Osteoblast (primary cell): ENCODE data around the gene RSRC1. TPM values are rescaled to one million over a fixed set of nuclear protein-coding genes. Genes with fewer than 3 reads are reported as not detected.
A peak's percentile ranks its signal among the peaks of the same experiment; 100 is the strongest.
"Not testable (repeated sequence)": the region's sequence is repeated elsewhere in the genome, so short reads cannot be mapped to it uniquely, and the experiment has no call there.

ENCODE experiments used
- DNase-seq: peaks from one replicate; pipeline ENCODE4 v3.0.0; 2011; ENCODE audit warnings: low spot score, mixed read lengths; ENCODE audit not compliant: insufficient read length; ENCODE audit errors: missing footprints
- H2AFZ ChIP-seq: 2 replicates; pipeline ENCODE4 v1.6.0; 2011; ENCODE audit warnings: mild to moderate bottlenecking, low read length
- H3K27ac ChIP-seq: 2 replicates; pipeline ENCODE4 v1.5.1; 2011; ENCODE audit warnings: mild to moderate bottlenecking, low read depth, low read length, moderate library complexity
- H3K27me3 ChIP-seq: 2 replicates; pipeline ENCODE4 v1.6.0; 2012; ENCODE audit warnings: mild to moderate bottlenecking, control low read depth, inconsistent platforms, low read length, moderate library complexity; ENCODE audit not compliant: insufficient read depth
- H3K36me3 ChIP-seq: 2 replicates; pipeline ENCODE4 v1.5.1; 2011; ENCODE audit warnings: mild to moderate bottlenecking, low read length, control low read depth, moderate library complexity; ENCODE audit not compliant: insufficient read depth
- H3K4me1 ChIP-seq: 2 replicates; pipeline ENCODE4 v1.5.1; 2011; ENCODE audit warnings: mild to moderate bottlenecking, low read length, control low read depth, moderate library complexity; ENCODE audit not compliant: insufficient read depth
- H3K4me2 ChIP-seq: 2 replicates; pipeline ENCODE4 v1.6.0; 2011; ENCODE audit warnings: mild to moderate bottlenecking, low read length; ENCODE audit not compliant: insufficient read depth
- H3K4me3 ChIP-seq: fragments of 200-600 bp; sonication (generic); 3 replicates; pipeline ENCODE4 v1.5.1; 2012; ENCODE audit warnings: mild to moderate bottlenecking, low read length, inconsistent platforms; ENCODE audit not compliant: insufficient read depth
- H3K79me2 ChIP-seq: 2 replicates; pipeline ENCODE4 v1.6.0; 2012; ENCODE audit warnings: mild to moderate bottlenecking, low read length, control low read depth, inconsistent platforms; ENCODE audit not compliant: insufficient read depth
- H3K9me3 ChIP-seq: 2 replicates; pipeline ENCODE4 v1.5.1; 2011; ENCODE audit warnings: low read depth, low read length, control low read depth
- H4K20me1 ChIP-seq: 2 replicates; pipeline ENCODE4 v1.6.0; 2012; ENCODE audit warnings: mild to moderate bottlenecking, low read length, control low read depth; ENCODE audit not compliant: insufficient read depth
- CTCF ChIP-seq: IDR thresholded peaks from 2 replicates; pipeline ENCODE4 v1.5.1; 2011; ENCODE audit warnings: mild to moderate bottlenecking, low read depth, low read length, moderate library complexity; ENCODE audit errors: extremely low read depth
- total RNA-seq: library from RNA; depleted of rRNA; stranded (reverse); fragments of >200 nt; gene quantifications from 2 replicates; pipeline ENCODE4 v1.2.3, GENCODE V29; 2012

The RSRC1 gene
- total RNA-seq, 1 donor = 69.8 TPM

DNA sequence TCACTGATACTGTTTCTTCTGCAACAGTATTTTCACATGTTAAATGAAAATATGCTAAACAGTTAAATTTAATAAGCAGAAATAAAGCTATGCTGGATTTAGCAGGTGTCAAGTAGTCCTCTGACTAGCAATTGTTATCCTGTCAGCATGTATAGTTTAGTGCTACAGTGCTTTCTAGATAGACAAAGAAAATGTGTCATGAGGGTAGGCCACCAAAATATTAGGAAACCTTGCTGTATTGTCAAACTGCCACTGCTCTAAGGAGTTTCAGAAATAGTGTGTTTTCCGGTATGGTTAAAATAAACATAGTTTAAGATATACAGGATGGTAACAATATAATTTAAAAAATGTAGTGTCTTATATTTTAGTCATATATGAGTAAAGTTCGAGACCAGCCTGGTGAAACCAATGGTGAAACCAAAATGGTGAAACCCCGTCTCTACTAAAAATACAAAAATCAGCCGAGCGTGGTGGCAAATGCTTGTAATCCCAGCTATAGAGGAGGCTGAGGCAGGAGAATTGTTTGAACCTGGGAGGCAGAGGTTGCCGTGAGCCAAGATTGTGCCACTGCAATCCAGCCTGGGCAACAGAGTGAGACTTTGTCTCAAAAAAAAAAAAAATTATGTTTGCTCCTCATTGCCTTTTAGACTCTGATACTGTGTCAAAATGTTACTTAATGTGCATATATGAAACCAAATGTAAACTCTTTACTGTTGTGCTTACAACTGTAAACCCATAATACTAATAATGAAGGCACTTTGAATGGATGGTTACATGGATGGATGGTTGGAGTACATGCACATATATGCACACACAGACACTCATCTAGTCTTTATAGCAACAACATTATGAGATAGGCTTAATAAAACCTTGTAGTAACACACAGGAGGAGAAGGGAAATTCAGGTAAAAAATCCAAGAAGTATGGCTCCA lies 204.8 kb downstream of the RSRC1 start:
- Histone ChIP-seq H3K27ac (no peak overlapping the region), H3K4me1 (no peaks in the 10 kb centered on the region), H3K9me3 (no peaks in the 10 kb centered on the region), H3K36me3 (no peaks in the 10 kb centered on the region), H3K27me3 (no peaks in the 10 kb centered on the region), H3K79me2 (no peaks in the 10 kb centered on the region), H3K4me2 (no peak overlapping the region), H4K20me1 (no peaks in the 10 kb centered on the region), H2AFZ (no peak overlapping the region), H3K4me3 (no peak overlapping the region)
- no peak for DNase-seq
- TF ChIP-seq CTCF = no peak

DNA sequence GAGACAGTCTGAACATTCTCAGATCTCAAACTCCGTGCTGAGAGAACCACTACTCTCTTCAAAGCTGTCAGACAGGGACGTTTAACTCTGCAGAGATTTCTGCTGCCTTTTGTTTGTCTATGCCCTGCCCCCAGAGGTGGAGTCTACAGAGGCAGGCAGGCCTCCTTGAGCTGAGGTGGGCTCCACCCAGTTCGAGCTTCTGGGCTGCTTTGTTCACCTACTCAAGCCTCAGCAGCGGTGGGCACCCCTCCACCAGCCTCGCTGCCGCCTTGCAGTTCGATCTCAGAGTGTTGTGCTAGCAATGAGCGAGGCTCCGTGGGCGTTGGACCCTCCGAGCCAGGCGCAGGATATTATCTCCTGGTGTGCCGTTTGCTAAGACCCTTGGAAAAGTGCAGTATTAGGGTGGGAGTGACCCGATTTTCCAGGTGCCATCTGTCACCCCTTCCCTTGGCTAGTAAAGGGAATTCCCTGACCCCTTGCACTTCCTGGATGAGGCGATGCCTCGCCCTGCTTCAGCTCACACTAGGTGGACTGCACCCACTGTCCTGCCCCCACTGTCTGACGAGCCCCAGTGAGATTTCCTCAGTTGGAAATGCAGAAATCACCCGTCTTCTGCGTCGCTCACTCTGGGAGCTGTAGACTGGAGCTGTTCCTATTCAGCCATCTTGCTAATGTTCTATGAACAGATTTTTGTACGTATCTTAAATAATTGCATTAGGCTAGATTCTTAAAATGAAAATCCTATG lies 220.0 kb downstream of the RSRC1 start:
- H3K27me3 ChIP-seq, DNase-seq, H3K79me2 ChIP-seq, H3K27ac ChIP-seq, H3K4me1 ChIP-seq, H4K20me1 ChIP-seq, H3K9me3 ChIP-seq, H3K36me3 ChIP-seq: not testable (repeated sequence)
- peak overlapping the region; percentile 61 for H3K4me3 ChIP-seq
- peak overlapping the region; percentile 43 for H3K4me2 ChIP-seq
- peak overlapping the region; percentile 62 for H2AFZ ChIP-seq

DNA sequence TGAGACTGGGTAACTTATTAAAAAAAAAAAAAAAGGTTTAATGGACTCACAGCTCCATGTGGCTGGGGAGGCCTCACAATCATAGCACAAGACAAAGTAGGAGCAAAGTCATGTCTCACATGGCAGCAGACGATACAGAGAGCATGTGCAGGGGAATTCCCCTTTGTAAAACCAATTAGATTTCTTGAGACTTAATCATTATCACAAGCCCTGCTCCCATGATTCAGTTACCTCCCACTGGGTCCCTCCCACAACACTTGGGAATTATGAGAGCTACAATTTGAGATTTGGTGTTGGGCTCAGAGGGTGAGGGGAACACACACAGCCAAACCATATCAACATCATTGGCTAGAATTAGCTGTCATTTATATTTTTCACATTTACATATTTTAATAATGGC lies 221.0 kb downstream of the RSRC1 start:
- Histone ChIP-seq H3K4me3 (no peak overlapping the region), H3K9me3 (no peaks in the 10 kb centered on the region), H3K4me2 (no peak overlapping the region), H3K79me2 (no peaks in the 10 kb centered on the region), H3K27me3 (no peaks in the 10 kb centered on the region), H2AFZ (no peak overlapping the region), H3K4me1 (no peaks in the 10 kb centered on the region), H3K36me3 (no peaks in the 10 kb centered on the region), H3K27ac (no peak overlapping the region), H4K20me1 (no peaks in the 10 kb centered on the region)
- no peak for TF ChIP-seq CTCF
- DNase-seq = no peak

DNA sequence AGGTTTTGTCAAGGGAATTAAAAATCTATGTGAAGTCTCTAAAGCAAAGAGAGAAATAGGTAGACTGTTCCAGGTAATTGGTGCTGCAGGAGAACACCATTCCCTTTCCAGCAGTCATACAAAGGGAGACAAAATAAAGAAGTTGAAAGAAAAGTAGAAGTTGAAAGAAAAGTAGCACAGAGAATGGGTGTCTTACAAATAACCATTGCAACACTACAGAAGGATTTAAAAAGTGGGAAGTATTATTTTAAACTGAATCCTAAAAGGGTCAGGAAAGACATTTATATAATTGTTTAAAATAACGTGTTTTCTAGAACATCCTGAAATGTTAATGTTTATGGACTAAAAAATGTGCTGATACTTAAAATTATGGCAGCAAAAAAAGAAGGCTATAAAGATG lies 223.8 kb downstream of the RSRC1 start:
- Histone ChIP-seq H3K27me3 (no peaks in the 10 kb centered on the region), H3K4me3 (no peak overlapping the region), H3K36me3 (no peaks in the 10 kb centered on the region), H3K27ac (no peak overlapping the region), H3K4me1 (no peaks in the 10 kb centered on the region), H3K79me2 (no peaks in the 10 kb centered on the region), H4K20me1 (no peaks in the 10 kb centered on the region), H3K9me3 (no peaks in the 10 kb centered on the region), H2AFZ (no peak overlapping the region), H3K4me2 (no peak overlapping the region)
- DNase-seq = no peak
- no peak for TF ChIP-seq CTCF
